ENCODE measurements around the gene C2CD3. TPM values are rescaled to one million over a fixed set of nuclear protein-coding genes. Genes with fewer than 3 reads are reported as not detected.

The C2CD3 gene
- total and polyA plus RNA-seq, 9 of the 15 experiments (the other 6 are each of a cell fraction or from before 2014, with no cell fraction given) = 4.4 to 20.2 (median 15.4) TPM

DNA sequence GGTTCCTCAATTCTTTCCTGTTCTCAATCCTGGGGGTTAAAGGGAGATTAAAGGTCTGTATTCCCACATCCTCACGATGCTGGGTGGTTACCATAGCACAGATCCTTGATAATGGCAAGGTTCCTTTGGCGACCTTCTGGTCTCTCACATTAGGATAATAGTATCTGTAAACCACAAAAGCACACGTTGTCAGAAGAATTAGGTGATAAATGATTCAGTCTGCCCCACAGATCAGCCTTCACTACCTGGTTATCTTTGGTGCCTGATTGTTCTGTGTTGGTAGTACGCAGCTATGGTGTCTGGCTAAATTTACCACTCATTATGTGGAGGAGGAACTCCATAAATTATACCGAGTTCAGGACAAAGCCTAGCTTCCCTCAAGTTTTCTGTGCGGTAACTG lies 78.4 kb downstream of the C2CD3 start (continued):
- TF ChIP-seq CEBPB (tag; IDR thresholded peaks at IDR 0.05) (no peak), PML (IDR thresholded peaks at IDR 0.05; ENCODE audit: low read length) (peak; percentile 40; the same call in 1 of the 2 replicates), ZNF143 (CRISPR knock-in tag; IDR thresholded peaks at IDR 0.05) (no peak), MED1 (CRISPR knock-in tag; IDR thresholded peaks at IDR 0.05; ENCODE audit: borderline replicate concordance) (no peak), BHLHE40 (IDR thresholded peaks at IDR 0.05; ENCODE audit: low read length) (no peak), TRIM24 (IDR thresholded peaks at IDR 0.05) (no peak), CBFA2T3 (IDR thresholded peaks at IDR 0.05) (peak; percentile 86), ZNF75A (CRISPR knock-in tag; IDR thresholded peaks at IDR 0.05) (no peak), HDAC1 (IDR thresholded peaks at IDR 0.05) (no peak), L3MBTL2 (IDR thresholded peaks at IDR 0.05) (no peak), ESRRA (IDR thresholded peaks at IDR 0.05; ENCODE audit: borderline replicate concordance, low read depth) (no peak), U2AF2 (optimal IDR thresholded peaks at IDR 0.05; ENCODE audit: low read depth, low read length) (no peak)
- TF ChIP-seq, protein P1, sequence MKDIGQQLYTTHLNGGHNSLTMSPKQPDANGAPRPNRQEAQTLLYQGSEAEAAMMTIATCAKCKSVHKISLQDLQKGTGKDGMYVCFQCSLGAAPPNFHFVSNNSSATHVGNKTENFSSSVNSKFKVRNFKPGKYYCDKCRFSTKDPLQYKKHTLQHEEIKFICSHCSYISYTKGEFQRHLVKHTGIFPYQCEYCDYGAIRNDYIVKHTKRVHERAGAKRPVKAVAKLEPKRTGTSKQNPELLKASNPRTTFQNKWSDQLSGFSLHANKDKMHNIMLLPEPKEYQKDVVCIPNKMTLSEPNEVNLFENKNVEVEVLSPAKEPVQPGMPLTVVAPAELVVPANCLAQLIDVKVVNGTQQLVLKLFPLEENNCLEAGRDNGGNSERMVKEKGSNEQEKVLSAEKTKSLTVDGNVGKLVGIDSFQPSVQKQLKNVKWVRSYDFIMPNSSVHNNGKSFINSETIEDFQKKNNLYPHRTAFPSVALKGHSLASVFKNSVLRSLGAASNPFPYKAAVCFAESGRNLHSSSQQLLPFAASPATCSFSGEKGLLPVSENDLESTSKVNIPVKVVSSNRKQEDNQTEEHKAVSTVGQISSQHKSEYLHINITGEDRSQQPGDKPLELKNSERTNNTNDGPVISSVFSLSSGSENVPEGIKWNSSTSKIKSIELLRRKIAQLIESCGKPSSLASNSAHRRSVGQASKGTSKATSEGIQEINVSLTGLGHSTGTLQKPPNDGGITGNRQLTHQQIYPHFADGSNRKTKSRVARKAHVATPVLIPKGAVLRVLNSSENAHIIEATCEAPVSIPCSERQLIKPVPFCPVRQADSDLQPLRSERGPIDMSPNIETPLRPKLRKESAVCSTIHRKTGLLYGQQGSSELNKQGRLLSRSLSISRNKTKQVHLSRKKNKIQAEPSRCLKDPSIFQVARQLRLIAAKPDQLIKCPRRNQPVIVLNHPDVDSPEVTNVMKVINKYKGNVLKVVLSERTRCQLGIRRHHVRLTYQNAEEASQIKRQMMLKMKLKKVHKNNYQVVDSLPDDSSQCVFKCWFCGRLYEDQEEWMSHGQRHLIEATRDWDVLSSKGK (CRISPR knock-in tag; IDR thresholded peaks at IDR 0.05) = no peak
- TF ChIP-seq, protein P2, sequence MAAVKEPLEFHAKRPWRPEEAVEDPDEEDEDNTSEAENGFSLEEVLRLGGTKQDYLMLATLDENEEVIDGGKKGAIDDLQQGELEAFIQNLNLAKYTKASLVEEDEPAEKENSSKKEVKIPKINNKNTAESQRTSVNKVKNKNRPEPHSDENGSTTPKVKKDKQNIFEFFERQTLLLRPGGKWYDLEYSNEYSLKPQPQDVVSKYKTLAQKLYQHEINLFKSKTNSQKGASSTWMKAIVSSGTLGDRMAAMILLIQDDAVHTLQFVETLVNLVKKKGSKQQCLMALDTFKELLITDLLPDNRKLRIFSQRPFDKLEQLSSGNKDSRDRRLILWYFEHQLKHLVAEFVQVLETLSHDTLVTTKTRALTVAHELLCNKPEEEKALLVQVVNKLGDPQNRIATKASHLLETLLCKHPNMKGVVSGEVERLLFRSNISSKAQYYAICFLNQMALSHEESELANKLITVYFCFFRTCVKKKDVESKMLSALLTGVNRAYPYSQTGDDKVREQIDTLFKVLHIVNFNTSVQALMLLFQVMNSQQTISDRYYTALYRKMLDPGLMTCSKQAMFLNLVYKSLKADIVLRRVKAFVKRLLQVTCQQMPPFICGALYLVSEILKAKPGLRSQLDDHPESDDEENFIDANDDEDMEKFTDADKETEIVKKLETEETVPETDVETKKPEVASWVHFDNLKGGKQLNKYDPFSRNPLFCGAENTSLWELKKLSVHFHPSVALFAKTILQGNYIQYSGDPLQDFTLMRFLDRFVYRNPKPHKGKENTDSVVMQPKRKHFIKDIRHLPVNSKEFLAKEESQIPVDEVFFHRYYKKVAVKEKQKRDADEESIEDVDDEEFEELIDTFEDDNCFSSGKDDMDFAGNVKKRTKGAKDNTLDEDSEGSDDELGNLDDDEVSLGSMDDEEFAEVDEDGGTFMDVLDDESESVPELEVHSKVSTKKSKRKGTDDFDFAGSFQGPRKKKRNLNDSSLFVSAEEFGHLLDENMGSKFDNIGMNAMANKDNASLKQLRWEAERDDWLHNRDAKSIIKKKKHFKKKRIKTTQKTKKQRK (IDR thresholded peaks at IDR 0.05; ENCODE audit: borderline replicate concordance, low read depth, low read length) = no peak
- TF ChIP-seq, protein P3, sequence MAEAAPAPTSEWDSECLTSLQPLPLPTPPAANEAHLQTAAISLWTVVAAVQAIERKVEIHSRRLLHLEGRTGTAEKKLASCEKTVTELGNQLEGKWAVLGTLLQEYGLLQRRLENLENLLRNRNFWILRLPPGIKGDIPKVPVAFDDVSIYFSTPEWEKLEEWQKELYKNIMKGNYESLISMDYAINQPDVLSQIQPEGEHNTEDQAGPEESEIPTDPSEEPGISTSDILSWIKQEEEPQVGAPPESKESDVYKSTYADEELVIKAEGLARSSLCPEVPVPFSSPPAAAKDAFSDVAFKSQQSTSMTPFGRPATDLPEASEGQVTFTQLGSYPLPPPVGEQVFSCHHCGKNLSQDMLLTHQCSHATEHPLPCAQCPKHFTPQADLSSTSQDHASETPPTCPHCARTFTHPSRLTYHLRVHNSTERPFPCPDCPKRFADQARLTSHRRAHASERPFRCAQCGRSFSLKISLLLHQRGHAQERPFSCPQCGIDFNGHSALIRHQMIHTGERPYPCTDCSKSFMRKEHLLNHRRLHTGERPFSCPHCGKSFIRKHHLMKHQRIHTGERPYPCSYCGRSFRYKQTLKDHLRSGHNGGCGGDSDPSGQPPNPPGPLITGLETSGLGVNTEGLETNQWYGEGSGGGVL (CRISPR knock-in tag; IDR thresholded peaks at IDR 0.05) = no peak
- TF ChIP-seq, protein P4, sequence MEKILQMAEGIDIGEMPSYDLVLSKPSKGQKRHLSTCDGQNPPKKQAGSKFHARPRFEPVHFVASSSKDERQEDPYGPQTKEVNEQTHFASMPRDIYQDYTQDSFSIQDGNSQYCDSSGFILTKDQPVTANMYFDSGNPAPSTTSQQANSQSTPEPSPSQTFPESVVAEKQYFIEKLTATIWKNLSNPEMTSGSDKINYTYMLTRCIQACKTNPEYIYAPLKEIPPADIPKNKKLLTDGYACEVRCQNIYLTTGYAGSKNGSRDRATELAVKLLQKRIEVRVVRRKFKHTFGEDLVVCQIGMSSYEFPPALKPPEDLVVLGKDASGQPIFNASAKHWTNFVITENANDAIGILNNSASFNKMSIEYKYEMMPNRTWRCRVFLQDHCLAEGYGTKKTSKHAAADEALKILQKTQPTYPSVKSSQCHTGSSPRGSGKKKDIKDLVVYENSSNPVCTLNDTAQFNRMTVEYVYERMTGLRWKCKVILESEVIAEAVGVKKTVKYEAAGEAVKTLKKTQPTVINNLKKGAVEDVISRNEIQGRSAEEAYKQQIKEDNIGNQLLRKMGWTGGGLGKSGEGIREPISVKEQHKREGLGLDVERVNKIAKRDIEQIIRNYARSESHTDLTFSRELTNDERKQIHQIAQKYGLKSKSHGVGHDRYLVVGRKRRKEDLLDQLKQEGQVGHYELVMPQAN (IDR thresholded peaks at IDR 0.05; ENCODE audit: borderline replicate concordance) = no peak
